MCF 10A (cell line): ENCODE measurements around the gene SKIC2. TPM values are rescaled to one million over a fixed set of nuclear protein-coding genes. Genes with fewer than 3 reads are reported as not detected.
A peak's percentile ranks its signal among the peaks of the same experiment; 100 is the strongest.
"Not testable (repeated sequence)": the region's sequence is repeated elsewhere in the genome, so short reads cannot be mapped to it uniquely, and the experiment has no call there.

Source experiments
- BruUV-seq: library from RNA; stranded (reverse); fragments of 400-500 nt; replicated peaks from 2 replicates; lab custom pipeline; 2021; lab: Mats Ljungman, UMichigan
- CTCF ChIA-PET: fragments of 300-600 bp; sonication (Branson Sonifier 250); formaldehyde crosslinking; extraction: SDS; loops from one replicate; lab custom pipeline; 2021; ENCODE audit warnings: antibody characterized with exemption, inconsistent platforms; lab: Yijun Ruan, JAX
- POLR2A ChIA-PET: fragments of 300-600, 350-650 bp; sonication (Branson Sonifier 250); formaldehyde crosslinking; extraction: SDS; loops from one replicate; lab custom pipeline; 2020; ENCODE audit warnings: antibody characterized with exemption, inconsistent platforms; lab: Yijun Ruan, JAX
- DNase-seq: peaks from one replicate; pipeline ENCODE4 v3.0.0-alpha.2; 2018; ENCODE audit not compliant: unreplicated experiment
- H3K27ac Mint-ChIP-seq: one replicate; pipeline ENCODE4 v1.8.0; 2022; ENCODE audit warnings: mild to moderate bottlenecking, low read depth, mixed read lengths; ENCODE audit not compliant: unreplicated experiment
- H3K27me3 Mint-ChIP-seq: one replicate; pipeline ENCODE4 v1.8.0; 2022; ENCODE audit warnings: mixed read lengths; ENCODE audit not compliant: insufficient read depth, unreplicated experiment
- H3K36me3 Mint-ChIP-seq: one replicate; pipeline ENCODE4 v1.8.0; 2022; ENCODE audit warnings: mild to moderate bottlenecking, moderate library complexity, mixed read lengths; ENCODE audit not compliant: insufficient read depth, unreplicated experiment
- H3K4me1 Mint-ChIP-seq: one replicate; pipeline ENCODE4 v1.8.0; 2022; ENCODE audit warnings: mixed read lengths; ENCODE audit not compliant: insufficient read depth, unreplicated experiment
- H3K4me3 Mint-ChIP-seq: one replicate; pipeline ENCODE4 v1.8.0; 2022; ENCODE audit warnings: mild to moderate bottlenecking, moderate library complexity, mixed read lengths; ENCODE audit not compliant: unreplicated experiment
- H3K9me3 Mint-ChIP-seq: one replicate; pipeline ENCODE4 v1.8.0; 2022; ENCODE audit warnings: mixed read lengths; ENCODE audit not compliant: unreplicated experiment
- intact Hi-C: fragments of 100-400 bp; cut with micrococcal nuclease; formaldehyde crosslinking; loops from 2 replicates; pipeline ENCODE4 v1.14.1; 2022
- total RNA-seq: library from RNA; stranded (reverse); gene quantifications from 2 replicates; pipeline ENCODE4 v1.2.3, GENCODE V29; 2022
- TF ChIP-seq, protein P1 (sequence below): fragments of 200-600 bp; IDR thresholded peaks from one replicate; pipeline ENCODE4 v1.8.0; 2022; ENCODE audit warnings: antibody characterized with exemption, mild to moderate bottlenecking; ENCODE audit not compliant: unreplicated experiment

Gene SKIC2
- total RNA-seq, 1 experiment from 2014 or later = 53.1 TPM

GRCh38 chr6:31978831-31979230 lies 19.9 kb downstream of the SKIC2 start:
- no peak for DNase-seq
- POLR2A ChIA-PET = no interaction called here
- CTCF ChIA-PET = interaction anchor here (0.6 kb wide), 1 partner anchor 142 kb away, joined by 3 read pairs; no protein-coding TSS in a partner anchor
- Mint-ChIP-seq H3K27ac (no peak overlapping the region), H3K36me3 (peaks cover 14% of the 10 kb centered on the region), H3K4me3 (no peak overlapping the region), H3K9me3 (no peaks in the 10 kb centered on the region), H3K4me1 (no peaks in the 10 kb centered on the region), H3K27me3 (no peaks in the 10 kb centered on the region)
- no TSS peak for BruUV-seq
- TF ChIP-seq, protein P1, sequence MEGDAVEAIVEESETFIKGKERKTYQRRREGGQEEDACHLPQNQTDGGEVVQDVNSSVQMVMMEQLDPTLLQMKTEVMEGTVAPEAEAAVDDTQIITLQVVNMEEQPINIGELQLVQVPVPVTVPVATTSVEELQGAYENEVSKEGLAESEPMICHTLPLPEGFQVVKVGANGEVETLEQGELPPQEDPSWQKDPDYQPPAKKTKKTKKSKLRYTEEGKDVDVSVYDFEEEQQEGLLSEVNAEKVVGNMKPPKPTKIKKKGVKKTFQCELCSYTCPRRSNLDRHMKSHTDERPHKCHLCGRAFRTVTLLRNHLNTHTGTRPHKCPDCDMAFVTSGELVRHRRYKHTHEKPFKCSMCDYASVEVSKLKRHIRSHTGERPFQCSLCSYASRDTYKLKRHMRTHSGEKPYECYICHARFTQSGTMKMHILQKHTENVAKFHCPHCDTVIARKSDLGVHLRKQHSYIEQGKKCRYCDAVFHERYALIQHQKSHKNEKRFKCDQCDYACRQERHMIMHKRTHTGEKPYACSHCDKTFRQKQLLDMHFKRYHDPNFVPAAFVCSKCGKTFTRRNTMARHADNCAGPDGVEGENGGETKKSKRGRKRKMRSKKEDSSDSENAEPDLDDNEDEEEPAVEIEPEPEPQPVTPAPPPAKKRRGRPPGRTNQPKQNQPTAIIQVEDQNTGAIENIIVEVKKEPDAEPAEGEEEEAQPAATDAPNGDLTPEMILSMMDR = no peak
- intact Hi-C loops = loop anchor here (10.0 kb wide), 1 partner anchor 176 kb away; the partner anchor contains the start of genes PPT2 and PRRT1

- TF ChIP-seq, protein P1 = no peak
- intact Hi-C loops = loop anchor here (10.0 kb wide), 1 partner anchor 175 kb away; the partner anchor contains the start of genes PPT2 and PRRT1
- CTCF ChIA-PET = interaction anchor here (0.6 to 0.7 kb wide), 3 partner anchors 9 to 142 kb away, joined by 3 to 4 read pairs (median 3); no protein-coding TSS in a partner anchor
- Mint-ChIP-seq H3K9me3 (no peaks in the 10 kb centered on the region), H3K27me3 (no peaks in the 10 kb centered on the region), H3K27ac (peak overlapping the region; percentile 6), H3K36me3 (peaks cover 13% of the 10 kb centered on the region), H3K4me3 (no peak overlapping the region), H3K4me1 (no peaks in the 10 kb centered on the region)
- POLR2A ChIA-PET = interaction anchor here (0.6 kb wide), 1 partner anchor 216 kb away, joined by 3 read pairs; no protein-coding TSS in a partner anchor
- DNase-seq = no peak
- no TSS peak for BruUV-seq
Observed at GRCh38 chr6:31979238-31979898, 20.4 kb downstream of the SKIC2 start.

DNA sequence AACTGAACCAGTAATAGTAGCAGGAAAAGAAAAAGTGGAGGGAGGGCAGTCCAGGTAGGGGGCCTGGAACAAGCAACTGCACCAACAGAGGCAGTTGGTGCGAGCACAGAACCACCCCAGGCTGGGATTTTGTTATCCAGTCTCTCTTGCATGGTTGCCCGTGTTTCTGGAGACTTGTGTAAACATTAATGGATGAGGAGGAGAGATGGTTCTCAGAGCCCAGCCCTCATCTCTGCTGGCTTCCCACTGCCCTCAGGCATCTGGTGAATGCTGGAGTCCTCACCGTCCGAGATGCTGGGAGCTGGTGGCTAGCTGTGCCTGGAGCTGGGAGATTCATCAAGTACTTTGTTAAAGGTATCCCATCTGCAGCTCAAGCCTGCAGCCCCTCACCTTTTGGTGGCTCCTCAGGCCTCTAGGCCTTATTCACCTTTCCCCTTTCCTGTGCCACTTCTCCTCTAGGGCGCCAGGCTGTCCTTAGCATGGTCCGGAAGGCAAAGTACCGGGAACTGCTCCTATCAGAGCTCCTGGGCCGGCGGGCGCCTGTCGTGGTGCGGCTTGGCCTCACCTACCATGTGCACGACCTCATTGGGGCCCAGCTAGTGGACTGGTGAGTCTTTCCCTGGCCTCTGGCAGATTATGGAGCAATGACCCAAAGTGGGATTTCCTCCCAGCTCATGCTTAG lies 21.4 kb downstream of the SKIC2 start:
- peak overlapping the region; percentile 6 for H3K27ac Mint-ChIP-seq
- H3K4me1 Mint-ChIP-seq, H3K36me3 Mint-ChIP-seq, intact Hi-C loops, DNase-seq, H3K27me3 Mint-ChIP-seq, BruUV-seq, H3K9me3 Mint-ChIP-seq, H3K4me3 Mint-ChIP-seq: not testable (repeated sequence)
- ChIA-PET CTCF (interaction anchor here (0.6 kb wide), 1 partner anchor 10 kb away, joined by 3 read pairs; no protein-coding TSS in a partner anchor), POLR2A (interaction anchor here (0.5 to 1.0 kb wide), 2 partner anchors 21 to 133 kb away, joined by 3 read pairs; partner anchors contain the start of gene SKIC2)

DNA sequence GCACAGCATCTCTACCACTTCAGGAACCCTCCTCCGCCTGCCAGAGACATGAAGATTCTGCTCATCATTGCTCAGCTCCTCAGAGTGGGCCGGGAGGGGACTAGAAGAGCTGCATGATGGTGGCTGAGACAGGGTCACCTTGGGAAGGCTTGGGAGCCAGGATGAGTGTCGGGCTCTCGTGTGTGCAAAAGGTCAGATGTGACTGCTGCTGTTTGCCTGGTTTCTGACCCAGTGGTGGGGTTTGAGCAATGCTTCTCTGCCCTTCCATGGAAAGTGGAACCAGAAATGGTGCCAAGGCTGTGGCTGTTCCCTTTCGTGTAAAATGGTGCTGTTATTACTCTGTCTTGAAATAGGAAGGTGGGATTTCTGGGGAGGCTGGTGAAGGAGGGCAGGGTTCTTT lies 22.0 kb downstream of the SKIC2 start:
- POLR2A ChIA-PET = interaction anchor here (1.0 kb wide), 1 partner anchor 22 kb away, joined by 3 read pairs; the partner anchor contains the start of gene SKIC2
- H3K36me3 Mint-ChIP-seq, intact Hi-C loops, H3K9me3 Mint-ChIP-seq, H3K27me3 Mint-ChIP-seq, BruUV-seq, H3K4me1 Mint-ChIP-seq, H3K4me3 Mint-ChIP-seq, H3K27ac Mint-ChIP-seq, DNase-seq, CTCF ChIA-PET: not testable (repeated sequence)

- intact Hi-C loops, H3K36me3 Mint-ChIP-seq, DNase-seq, H3K4me1 Mint-ChIP-seq, H3K27me3 Mint-ChIP-seq, H3K9me3 Mint-ChIP-seq, H3K4me3 Mint-ChIP-seq, H3K27ac Mint-ChIP-seq, POLR2A ChIA-PET, CTCF ChIA-PET, BruUV-seq: not testable (repeated sequence)
Observed at GRCh38 chr6:31981744-31982143, 22.8 kb downstream of the SKIC2 start, which contains the start of gene C4A. Gene C4A (plus strand): TSS chr6:31982057. CDS start chr6:31982108, 51 bp downstream.

DNA sequence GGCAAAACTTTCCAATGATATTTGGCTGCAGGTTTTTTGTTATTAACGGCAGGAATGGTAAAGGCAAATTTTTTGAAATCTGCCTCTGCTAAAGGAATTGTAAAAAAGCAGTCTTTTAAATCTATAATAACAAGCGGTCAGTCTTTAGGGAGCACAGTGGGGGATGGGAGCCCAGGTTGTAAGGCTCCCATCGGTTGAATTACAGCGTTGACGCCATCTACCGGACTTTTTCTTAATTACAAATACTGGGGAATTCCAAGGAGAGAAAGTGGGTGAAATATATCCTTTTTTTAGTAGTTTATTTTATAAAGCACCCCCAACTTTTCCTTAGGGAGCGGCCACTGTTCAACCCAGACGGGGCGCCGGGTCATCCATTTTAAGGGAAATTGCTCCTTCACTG lies 30.4 kb downstream of the SKIC2 start:
- not testable (repeated sequence) for BruUV-seq

GRCh38 chr6:31994421-31994820 lies 35.4 kb downstream of the SKIC2 start:
- H3K4me3 Mint-ChIP-seq, CTCF ChIA-PET, H3K27me3 Mint-ChIP-seq, POLR2A ChIA-PET, DNase-seq, H3K36me3 Mint-ChIP-seq, BruUV-seq, H3K9me3 Mint-ChIP-seq, H3K27ac Mint-ChIP-seq, intact Hi-C loops, H3K4me1 Mint-ChIP-seq: not testable (repeated sequence)

More for the DNA sequence above, 30.4 kb downstream of the SKIC2 start:
- H3K4me3 Mint-ChIP-seq, H3K27me3 Mint-ChIP-seq, H3K9me3 Mint-ChIP-seq, intact Hi-C loops, H3K27ac Mint-ChIP-seq, DNase-seq, H3K36me3 Mint-ChIP-seq, H3K4me1 Mint-ChIP-seq, POLR2A ChIA-PET, CTCF ChIA-PET: not testable (repeated sequence)
